GM18907 (cell line): Measurements from ENCODE around the gene IWS1.

Experiments
- ATAC-seq: cut with Tn5 transposase; IDR thresholded peaks from one replicate; pipeline ENCODE4 v1.9.1; 2021; ENCODE audit warnings: mild to moderate bottlenecking, moderate library complexity; ENCODE audit not compliant: unreplicated experiment

The IWS1 gene

GRCh38 chr2:127506510-127506909 lies 19.8 kb downstream of the IWS1 start:
- ATAC-seq = no peak

- ATAC-seq = no peak
Observed at GRCh38 chr2:127504552-127505430, 21.5 kb downstream of the IWS1 start.

- no peak for ATAC-seq
Observed at GRCh38 chr2:127503491-127503890, 22.8 kb downstream of the IWS1 start.

- no peak for ATAC-seq
Observed at GRCh38 chr2:127498386-127498785, 27.9 kb downstream of the IWS1 start.

- ATAC-seq = no peak
Observed at GRCh38 chr2:127490283-127490682, 36.0 kb downstream of the IWS1 start.

GRCh38 chr2:127486247-127487058 lies 39.8 kb downstream of the IWS1 start:
- ATAC-seq = no peak

- no peak for ATAC-seq
Observed at GRCh38 chr2:127485694-127486071, 40.6 kb downstream of the IWS1 start.

- ATAC-seq = no peak
Observed at GRCh38 chr2:127485051-127485693, 41.1 kb downstream of the IWS1 start.

- ATAC-seq = no peak
Observed at GRCh38 chr2:127482031-127482430, 44.3 kb downstream of the IWS1 start.

GRCh38 chr2:127479866-127480743 lies 46.2 kb downstream of the IWS1 start:
- no peak for ATAC-seq

- no peak for ATAC-seq
Observed at GRCh38 chr2:127479219-127479825, 47.0 kb downstream of the IWS1 start.

GRCh38 chr2:127475788-127476187 lies 50.5 kb downstream of the IWS1 start:
- ATAC-seq = no peak

- ATAC-seq = no peak
Observed at GRCh38 chr2:127472268-127472667, 54.0 kb downstream of the IWS1 start.

GRCh38 chr2:127471286-127471988 lies 54.9 kb downstream of the IWS1 start:
- ATAC-seq = no peak

GRCh38 chr2:127469974-127470373 lies 56.3 kb downstream of the IWS1 start:
- ATAC-seq = no peak

GRCh38 chr2:127469051-127469450 lies 57.2 kb downstream of the IWS1 start:
- no peak for ATAC-seq

GRCh38 chr2:127465258-127465657 lies 61.0 kb downstream of the IWS1 start:
- ATAC-seq = no peak

GRCh38 chr2:127464470-127465257 lies 61.6 kb downstream of the IWS1 start:
- no peak for ATAC-seq
